ENCODE results near the gene PKNOX2.

PKNOX2 gene

DNA sequence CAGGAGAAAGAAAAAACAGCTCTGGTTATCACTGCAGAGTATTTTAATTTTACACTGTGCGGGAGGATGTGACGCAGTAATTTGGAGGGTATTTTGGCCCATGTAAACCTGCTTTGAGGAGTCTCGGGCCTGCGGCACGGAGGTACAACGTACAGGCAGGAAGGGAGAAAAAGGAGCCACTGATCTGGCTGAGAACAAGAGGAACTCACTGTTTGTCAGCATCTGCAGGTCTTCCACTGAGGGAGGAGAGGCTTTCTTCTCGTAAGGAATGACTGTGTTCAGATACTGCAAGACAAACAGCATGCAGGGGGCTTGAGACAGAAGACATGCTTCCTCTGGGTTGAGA is 287.5 kb downstream of the PKNOX2 start:
- no peak for DNase-seq

DNA sequence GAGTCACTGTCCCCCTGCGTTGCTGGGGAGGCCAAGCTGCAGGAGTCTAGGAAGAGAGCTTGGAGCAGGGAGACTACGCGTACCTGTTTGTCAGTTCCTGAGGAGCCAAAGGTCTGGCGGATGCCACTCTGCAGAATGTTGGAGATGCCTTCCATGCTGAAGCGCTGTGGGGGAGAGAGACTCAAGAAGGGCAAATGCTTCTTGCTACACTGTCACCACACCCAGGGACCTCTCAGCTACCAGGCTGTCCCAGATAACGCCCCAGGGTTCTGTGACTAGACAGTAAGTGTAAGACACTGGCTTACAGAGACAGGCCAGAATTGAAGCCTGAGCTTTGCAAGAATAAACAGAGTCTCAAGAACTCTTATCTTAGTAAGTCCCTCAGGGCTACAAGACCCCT is 289.5 kb downstream of the PKNOX2 start:
- no peak for DNase-seq

DNA sequence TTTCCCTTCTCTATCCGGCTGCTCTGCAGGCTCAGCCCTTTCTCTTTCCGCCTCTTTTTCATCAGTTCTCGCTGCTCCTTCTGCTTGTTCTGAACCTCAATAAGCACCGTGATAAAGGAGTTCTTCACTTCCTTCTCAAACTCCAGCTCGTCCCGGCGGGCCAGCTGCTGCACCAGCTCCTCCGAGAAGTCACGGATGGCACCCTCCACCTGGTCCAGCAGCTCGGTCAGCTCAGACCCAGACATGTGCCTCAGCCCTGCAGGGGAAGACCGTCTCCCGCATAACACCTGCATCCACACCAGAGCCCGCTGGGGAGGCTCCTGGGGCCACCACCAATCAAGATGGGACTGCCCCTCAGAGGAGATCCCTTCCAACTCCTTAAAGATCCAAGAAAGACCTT is 291.3 kb downstream of the PKNOX2 start:
- no peak for DNase-seq

DNA sequence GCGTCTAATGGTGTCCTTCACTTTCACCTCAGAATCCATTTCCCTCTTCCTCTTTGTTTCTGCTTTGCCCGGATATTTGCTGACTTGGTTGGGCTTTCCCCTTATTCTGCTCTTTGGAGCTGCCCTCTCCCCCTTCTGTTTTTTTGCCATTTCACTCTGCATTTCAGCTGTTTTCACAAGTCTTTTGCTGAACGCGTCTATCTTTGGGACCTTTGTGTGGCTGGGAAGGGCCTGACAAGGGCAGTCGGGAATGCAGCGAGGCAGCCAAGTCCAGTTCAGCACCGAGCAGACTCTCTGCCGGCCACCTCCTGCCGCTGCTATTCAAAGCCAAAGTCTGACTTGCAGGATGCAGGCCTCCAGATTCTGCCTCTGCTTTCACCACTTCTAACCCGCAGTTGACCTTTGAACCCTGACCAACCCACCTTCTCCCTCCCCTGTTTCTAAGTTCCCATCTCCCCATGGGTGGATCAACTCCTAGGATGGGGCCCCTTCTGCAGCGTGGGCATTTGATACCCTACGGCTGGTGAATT is 293.3 kb downstream of the PKNOX2 start:
- DNase-seq, result no peak

DNA sequence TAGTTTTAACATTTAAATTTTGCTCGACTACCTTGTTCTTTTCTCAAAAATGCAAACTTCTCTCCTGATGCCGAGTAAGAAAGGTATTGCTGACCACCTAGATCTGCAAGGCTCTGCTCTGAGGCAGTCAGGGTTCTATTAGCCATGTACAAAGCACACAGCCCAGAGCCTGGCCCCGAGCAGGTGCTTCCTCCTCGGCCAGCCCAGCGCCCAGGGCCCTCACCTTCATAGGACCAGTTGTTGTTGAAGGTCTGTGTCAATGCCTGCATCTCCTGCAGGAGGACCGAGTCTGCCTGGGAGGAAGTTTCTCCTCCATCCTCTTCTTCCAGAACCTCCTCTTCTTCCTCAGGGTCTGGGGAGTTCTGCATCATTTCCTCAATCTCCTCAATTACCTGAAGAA is 295.7 kb downstream of the PKNOX2 start:
- no peak for DNase-seq

DNA sequence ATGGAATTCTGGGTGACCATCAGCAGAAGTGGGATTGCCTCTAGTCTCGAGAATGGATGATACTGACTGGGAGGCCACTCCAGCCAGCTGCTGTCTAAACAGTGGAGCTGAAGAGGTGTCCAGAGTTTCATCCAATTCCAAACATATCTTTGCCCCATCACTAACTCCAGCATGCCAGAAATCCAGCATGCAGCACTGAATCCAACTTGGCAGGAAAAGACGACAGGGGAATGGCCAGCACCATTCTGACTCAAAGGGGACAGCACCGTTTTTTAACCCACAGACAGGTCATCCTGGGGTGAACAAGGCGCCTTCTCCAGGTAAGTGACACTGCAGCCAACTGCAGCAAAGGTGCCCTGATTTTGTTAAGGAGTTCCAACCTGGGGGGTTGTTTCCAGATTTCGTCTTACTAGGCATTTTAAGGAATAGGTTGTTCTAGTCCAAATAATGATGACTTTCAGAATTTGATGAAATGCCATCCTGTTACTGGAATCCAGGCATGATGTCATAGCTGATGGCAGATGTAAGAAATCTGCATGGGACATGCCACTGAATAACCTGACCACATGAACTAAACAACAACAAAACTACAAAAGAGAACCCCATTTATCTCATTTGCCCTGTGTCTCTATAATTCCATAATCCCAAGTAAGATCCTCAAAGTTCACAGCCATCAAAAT is 299.2 kb downstream of the PKNOX2 start:
- DNase-seq, result no peak

DNA sequence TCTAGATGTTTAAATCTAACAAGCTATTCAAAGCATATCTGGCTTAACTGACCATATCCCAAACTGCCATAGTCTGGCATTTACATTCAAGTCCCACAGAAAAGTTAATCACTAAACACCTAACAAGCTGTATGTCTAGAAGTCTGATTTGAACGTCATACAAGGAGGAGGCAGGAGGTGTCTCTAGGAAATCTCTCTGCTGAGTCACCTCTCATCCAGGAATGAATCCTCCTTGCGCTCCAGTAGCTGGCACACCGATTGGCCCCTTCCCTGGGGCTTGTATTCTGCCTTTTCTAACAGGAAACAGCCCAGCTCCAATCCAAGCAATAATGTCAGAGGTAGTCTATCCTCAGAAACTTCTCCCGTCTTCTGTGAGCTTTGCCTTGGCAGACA is 299.7 kb downstream of the PKNOX2 start:
- DNase-seq, result no peak

DNA sequence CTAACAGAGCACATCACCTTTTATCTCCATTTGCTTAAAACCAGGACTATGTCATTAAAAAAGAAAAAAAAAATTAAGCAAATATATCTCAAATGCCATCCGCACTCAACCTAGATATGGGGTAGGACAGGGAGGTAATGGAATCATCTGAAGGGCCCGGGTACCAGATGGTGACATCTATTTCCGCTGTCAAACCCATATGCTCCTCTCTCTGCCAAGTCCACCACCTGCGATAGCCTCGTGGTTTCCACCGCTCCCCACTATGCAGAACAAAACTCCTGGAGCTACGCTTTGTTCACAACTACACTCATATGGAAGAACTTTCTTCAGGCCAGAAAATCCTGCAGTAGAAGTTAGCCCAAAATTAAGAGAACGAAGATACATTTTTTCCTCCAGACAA is 300.1 kb downstream of the PKNOX2 start:
- no peak for DNase-seq

DNA sequence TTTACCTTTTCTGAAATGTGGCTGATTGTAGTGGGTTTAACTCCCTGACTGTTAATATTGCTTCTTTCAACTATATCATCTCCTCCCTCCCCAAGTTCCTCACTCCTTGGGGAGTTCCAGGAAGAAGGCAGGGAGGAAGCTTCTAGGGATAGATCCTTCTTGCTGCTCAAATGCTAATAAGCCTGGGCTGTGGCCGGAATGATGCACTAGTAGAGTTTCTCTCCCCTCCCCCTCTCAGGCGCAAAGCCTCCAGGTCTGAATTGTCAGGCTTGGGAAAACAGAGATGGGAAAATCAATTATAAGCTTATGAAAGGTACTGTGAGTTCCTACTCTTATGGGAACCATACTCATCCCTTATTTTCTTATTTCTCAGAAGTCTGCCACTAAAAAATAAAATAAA is 300.7 kb downstream of the PKNOX2 start:
- DNase-seq, result no peak

DNA sequence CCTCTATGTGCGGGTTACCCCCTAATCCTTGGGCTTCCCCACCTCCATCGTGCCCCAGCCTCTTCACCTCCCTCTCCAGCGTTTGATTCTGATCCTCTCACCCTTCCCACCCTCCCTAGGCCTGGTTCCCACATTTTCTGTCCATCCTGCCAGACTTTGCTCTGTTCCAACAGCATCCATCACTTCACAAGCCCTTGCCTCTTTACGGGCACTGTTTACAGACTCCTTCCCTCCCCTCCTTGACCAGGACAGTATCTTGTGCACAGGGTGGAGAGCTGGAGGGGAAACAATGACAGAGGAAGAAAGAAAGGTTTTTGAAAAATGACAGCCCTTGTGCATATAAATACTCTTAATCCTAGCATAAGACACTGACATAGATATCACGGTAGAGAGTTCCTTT is 301.1 kb downstream of the PKNOX2 start:
- no peak for DNase-seq

DNA sequence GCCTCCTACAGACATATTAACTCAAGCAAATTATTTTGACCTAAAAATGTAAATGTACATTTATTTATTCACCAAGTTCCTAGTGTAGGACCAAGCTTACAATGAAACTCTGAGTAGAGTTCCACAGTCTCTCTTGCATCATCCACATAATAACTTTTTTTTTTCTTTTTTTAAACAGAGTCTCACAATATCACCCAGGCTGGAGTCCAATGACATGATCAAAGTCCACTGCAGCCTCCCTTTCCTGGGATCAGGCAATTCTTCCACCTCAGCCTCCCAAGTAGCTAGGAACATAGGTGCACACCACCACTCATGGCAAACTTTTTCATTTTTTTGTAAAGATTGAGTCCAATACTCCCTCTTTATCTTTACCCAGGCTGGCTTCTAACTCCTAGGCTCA is 303.5 kb downstream of the PKNOX2 start:
- no peak for DNase-seq

DNA sequence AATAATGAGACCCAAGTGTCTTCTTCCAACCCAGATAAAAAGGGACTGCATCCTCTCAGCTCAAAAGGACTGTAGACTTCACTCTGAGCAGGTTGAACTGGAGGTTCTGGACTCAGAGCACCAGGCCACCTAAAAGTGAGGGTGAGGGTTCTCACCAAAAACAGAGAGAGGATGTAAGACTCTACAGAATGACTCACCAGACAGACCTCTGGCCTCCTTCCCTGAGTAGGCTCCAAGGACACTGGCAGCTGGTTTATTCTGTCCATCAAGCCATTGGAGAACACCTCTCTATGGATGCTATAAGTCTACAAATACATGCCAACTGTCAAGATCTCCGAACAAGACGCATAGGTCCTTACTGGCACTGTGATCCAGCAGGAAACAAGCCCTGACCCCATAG is 304.3 kb downstream of the PKNOX2 start:
- no peak for DNase-seq

DNA sequence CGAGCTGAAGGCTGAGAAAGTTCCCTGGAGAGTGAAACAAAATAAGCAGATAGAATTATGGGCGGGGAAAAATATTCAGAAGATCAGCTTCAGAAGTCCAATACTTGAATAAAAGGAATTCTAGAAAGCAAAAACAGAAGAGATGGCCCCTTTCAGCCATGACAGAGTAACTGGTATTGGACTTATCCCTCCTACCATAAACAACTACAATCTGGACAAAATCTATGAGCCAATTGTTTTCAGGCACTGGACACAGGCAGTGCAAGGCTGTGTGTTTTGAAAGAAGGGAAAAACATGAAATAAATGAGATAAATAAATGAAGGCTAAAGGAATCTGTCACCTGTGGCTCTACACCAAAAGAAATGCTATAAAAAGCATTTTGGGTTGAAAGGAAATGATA is 305.8 kb downstream of the PKNOX2 start:
- no peak for DNase-seq

DNA sequence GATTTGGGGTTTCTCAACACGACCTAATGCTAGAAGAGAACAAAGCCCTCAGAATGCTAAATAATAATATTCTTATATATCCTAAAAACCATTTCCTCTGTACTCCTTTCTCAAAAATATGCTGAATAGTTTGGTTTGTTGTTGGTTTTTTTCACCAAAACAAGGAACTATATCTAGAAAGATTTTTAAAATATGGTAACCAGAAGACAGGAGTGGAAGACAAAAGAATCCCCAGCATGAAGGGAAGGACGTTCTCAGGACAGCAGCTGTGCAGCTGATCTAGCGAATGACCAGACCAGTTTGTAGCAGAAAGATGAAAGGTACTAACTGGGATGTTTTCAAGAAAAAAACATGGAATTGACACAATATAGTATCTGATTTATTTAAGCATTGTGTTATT is 312.2 kb downstream of the PKNOX2 start:
- no peak for DNase-seq

DNA sequence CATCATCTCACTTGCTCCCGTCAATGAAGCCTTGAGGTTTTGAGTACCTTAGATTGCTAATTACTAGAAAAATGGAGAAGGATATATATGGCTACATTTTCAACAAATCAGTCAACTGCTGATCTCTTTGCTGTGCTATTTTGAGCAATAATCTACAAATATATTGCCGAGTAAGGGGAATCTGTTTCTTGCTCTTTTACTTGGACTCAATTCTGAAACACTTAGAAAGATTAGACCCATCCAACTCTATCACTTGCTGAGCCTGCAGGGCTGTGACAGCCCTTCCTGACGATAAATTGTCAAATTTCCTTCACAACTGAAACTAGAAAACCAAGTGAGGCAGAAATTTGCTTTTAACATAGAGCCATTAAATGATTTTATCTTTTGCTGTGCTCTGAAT is 314.6 kb downstream of the PKNOX2 start:
- no peak for DNase-seq

DNA sequence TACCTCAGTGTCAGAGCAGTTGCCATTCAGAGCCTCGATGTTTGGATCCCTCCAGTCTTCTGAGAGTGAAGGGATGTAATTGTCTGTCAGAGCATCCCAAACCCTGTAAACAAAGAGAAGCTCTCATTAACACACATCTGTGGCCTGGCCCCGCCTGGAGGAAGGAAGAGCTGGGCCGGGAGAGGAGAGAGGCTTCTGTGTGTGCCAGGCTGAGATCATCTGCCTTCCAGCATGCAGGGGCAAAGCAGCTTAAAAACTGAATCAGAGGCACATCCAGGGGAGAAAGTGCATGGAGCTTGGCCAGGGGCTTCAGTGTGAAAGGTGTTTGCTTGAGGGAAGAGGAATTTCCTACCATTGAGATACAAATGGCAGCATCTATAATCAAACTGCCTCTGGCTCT is 317.0 kb downstream of the PKNOX2 start:
- no peak for DNase-seq

All from activated CD4-positive, CD25-positive, alpha-beta regulatory T cell treated with anti-CD3 and anti-CD28 coated beads, Interleukin-2, amount 50 U/mL, for 72 hours (primary cell).